ENCODE data around the gene FBXL19.

FBXL19 gene

DNA sequence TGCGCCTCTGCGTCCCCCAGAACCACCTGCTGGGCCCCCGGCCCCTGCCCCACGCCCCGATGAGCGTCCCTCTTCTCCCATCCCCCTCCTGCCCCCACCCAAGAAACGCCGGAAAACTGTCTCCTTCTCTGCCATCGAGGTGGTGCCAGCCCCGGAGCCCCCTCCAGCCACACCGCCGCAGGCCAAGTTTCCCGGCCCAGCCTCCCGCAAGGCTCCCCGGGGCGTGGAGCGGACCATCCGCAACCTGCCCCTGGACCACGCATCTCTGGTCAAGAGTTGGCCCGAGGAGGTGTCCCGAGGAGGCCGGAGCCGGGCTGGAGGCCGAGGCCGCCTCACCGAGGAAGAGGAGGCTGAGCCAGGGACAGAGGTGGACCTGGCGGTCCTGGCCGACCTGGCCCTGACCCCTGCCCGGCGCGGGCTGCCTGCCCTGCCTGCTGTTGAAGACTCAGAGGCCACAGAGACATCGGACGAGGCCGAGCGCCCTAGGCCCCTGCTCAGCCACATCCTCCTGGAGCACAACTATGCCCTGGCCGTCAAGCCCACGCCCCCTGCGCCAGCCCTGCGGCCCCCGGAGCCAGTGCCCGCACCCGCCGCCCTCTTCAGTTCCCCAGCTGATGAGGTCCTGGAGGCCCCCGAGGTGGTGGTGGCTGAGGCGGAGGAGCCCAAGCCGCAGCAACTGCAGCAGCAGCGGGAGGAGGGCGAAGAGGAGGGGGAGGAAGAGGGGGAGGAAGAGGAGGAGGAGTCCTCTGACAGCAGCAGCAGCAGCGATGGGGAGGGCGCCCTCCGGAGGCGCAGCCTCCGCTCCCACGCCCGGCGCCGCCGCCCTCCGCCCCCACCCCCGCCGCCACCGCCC is 56.0 kb downstream of the FBXL19 start:
- Histone ChIP-seq H3K36me3 (peaks cover 87% of the 10 kb centered on the region), H3K4me1 (ENCODE audit: control insufficient read depth in 1 of 2, insufficient read depth in 1 of 2, low read depth in 1 of 2, low read length in 1 of 2) (no peaks in the 10 kb centered on the region)
- TF ChIP-seq, protein P1, sequence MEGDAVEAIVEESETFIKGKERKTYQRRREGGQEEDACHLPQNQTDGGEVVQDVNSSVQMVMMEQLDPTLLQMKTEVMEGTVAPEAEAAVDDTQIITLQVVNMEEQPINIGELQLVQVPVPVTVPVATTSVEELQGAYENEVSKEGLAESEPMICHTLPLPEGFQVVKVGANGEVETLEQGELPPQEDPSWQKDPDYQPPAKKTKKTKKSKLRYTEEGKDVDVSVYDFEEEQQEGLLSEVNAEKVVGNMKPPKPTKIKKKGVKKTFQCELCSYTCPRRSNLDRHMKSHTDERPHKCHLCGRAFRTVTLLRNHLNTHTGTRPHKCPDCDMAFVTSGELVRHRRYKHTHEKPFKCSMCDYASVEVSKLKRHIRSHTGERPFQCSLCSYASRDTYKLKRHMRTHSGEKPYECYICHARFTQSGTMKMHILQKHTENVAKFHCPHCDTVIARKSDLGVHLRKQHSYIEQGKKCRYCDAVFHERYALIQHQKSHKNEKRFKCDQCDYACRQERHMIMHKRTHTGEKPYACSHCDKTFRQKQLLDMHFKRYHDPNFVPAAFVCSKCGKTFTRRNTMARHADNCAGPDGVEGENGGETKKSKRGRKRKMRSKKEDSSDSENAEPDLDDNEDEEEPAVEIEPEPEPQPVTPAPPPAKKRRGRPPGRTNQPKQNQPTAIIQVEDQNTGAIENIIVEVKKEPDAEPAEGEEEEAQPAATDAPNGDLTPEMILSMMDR (IDR thresholded peaks at IDR 0.05), result no peak

GRCh38 chr16:30980023-30980371 is 56.6 kb downstream of the FBXL19 start:
- Histone ChIP-seq H3K9me3 (no peaks in the 10 kb centered on the region), H3K4me3 (ENCODE audit: low read depth in 1 of 2, low read length in 1 of 2) (no peak overlapping the region), H3K4me1 (ENCODE audit: control insufficient read depth in 1 of 2, insufficient read depth in 1 of 2, low read depth in 1 of 2, low read length in 1 of 2) (peaks cover under 1 to 4% of the 10 kb centered on the region in 2 experiments), H3K36me3 (peaks cover 83% of the 10 kb centered on the region), H3K27me3 (no peaks in the 10 kb centered on the region), H3K27ac (no peak overlapping the region)
- TF ChIP-seq, protein P1 (IDR thresholded peaks at IDR 0.05), result no peak

More for the DNA sequence above, 56.0 kb downstream of the FBXL19 start:
- H3K27me3 ChIP-seq, result no peaks in the 10 kb centered on the region
- no peak overlapping the region for H3K27ac ChIP-seq
- no peaks in the 10 kb centered on the region for H3K9me3 ChIP-seq
- no peak overlapping the region for H3K4me3 ChIP-seq (ENCODE audit: low read depth in 1 of 2, low read length in 1 of 2)

DNA sequence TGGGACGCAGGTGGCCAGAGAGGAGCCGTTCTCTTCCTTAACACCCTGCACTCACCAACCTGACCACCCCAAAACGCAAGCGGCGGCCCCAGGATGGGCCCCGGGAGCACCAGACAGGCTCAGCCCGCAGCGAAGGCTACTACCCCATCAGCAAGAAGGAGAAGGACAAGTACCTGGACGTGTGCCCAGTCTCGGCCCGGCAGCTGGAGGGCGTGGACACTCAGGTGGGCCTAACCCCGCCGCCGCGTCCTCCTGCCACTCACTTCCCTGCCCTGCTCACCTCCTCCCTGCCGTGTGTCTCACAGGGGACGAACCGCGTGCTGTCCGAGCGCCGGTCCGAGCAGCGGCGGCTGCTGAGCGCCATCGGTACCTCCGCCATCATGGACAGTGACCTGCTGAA is 57.1 kb downstream of the FBXL19 start:
- H3K4me3 ChIP-seq (ENCODE audit: low read depth in 1 of 2, low read length in 1 of 2), result no peak overlapping the region
- H3K36me3 ChIP-seq, result peaks cover 82% of the 10 kb centered on the region
- no peaks in the 10 kb centered on the region for H3K9me3 ChIP-seq
- H3K27ac ChIP-seq, result no peak overlapping the region
- TF ChIP-seq, protein P1 (IDR thresholded peaks at IDR 0.05), result no peak
- H3K4me1 ChIP-seq (ENCODE audit: control insufficient read depth in 1 of 2, insufficient read depth in 1 of 2, low read depth in 1 of 2, low read length in 1 of 2), result peaks cover 4 to 9% of the 10 kb centered on the region in 2 experiments
- no peaks in the 10 kb centered on the region for H3K27me3 ChIP-seq

GRCh38 chr16:30980959-30981358 is 57.6 kb downstream of the FBXL19 start:
- TF ChIP-seq, protein P1 (IDR thresholded peaks at IDR 0.05), result no peak
- H3K4me3 ChIP-seq (ENCODE audit: low read depth in 1 of 2, low read length in 1 of 2), result no peak overlapping the region
- no peaks in the 10 kb centered on the region for H3K9me3 ChIP-seq
- no peak overlapping the region for H3K27ac ChIP-seq
- H3K27me3 ChIP-seq, result no peaks in the 10 kb centered on the region
- H3K4me1 ChIP-seq (ENCODE audit: control insufficient read depth in 1 of 2, insufficient read depth in 1 of 2, low read depth in 1 of 2, low read length in 1 of 2), result peaks cover 4 to 9% of the 10 kb centered on the region in 2 experiments
- peaks cover 77% of the 10 kb centered on the region for H3K36me3 ChIP-seq

GRCh38 chr16:30982548-30983288 is 59.3 kb downstream of the FBXL19 start:
- H3K27me3 ChIP-seq, result no peaks in the 10 kb centered on the region
- H3K4me3 ChIP-seq (ENCODE audit: low read depth in 1 of 2, low read length in 1 of 2), result no peak overlapping the region
- H3K9me3 ChIP-seq, result no peaks in the 10 kb centered on the region
- H3K4me1 ChIP-seq (ENCODE audit: control insufficient read depth in 1 of 2, insufficient read depth in 1 of 2, low read depth in 1 of 2, low read length in 1 of 2), result peaks cover 4 to 9% of the 10 kb centered on the region in 2 experiments
- peaks cover 59% of the 10 kb centered on the region for H3K36me3 ChIP-seq
- no peak overlapping the region for H3K27ac ChIP-seq
- TF ChIP-seq, protein P1 (IDR thresholded peaks at IDR 0.05), result no peak

All from neutrophil (primary cell).